Calu3 (cell line): ENCODE results near the gene DPP3. TPM values are rescaled to one million over a fixed set of nuclear protein-coding genes. Genes with fewer than 3 reads are reported as not detected.

Source experiments
- BruUV-seq: library from RNA; stranded (reverse); fragments of 400-500 nt; replicated peaks from 2 replicates; lab custom pipeline; 2021; lab: Mats Ljungman, UMichigan
- CTCF ChIA-PET: fragments of 300-600 bp; sonication (Branson Sonifier 250); formaldehyde crosslinking; loops from one replicate; lab custom pipeline; 2022; ENCODE audit warnings: antibody characterized with exemption; lab: Charles Lee
- DNase-seq: peaks from one replicate; pipeline ENCODE4 v3.0.0; 2022
- H3K27ac Mint-ChIP-seq: one replicate; pipeline ENCODE4 v1.8.0; 2022; ENCODE audit warnings: mixed read lengths; ENCODE audit not compliant: unreplicated experiment
- H3K27me3 Mint-ChIP-seq: one replicate; pipeline ENCODE4 v1.8.0; 2022; ENCODE audit warnings: mixed read lengths; ENCODE audit not compliant: unreplicated experiment
- H3K36me3 Mint-ChIP-seq: one replicate; pipeline ENCODE4 v1.8.0; 2022; ENCODE audit warnings: mild to moderate bottlenecking, moderate library complexity, mixed read lengths; ENCODE audit not compliant: insufficient read depth, unreplicated experiment
- H3K4me1 Mint-ChIP-seq: one replicate; pipeline ENCODE4 v1.8.0; 2022; ENCODE audit warnings: mild to moderate bottlenecking, low read depth, mixed read lengths; ENCODE audit not compliant: unreplicated experiment
- H3K4me3 Mint-ChIP-seq: one replicate; pipeline ENCODE4 v1.8.0; 2022; ENCODE audit warnings: mild to moderate bottlenecking, low read depth, moderate library complexity, mixed read lengths; ENCODE audit not compliant: unreplicated experiment
- H3K9me3 Mint-ChIP-seq: one replicate; pipeline ENCODE4 v1.8.0; 2022; ENCODE audit warnings: low read depth, mixed read lengths; ENCODE audit not compliant: unreplicated experiment
- CTCF ChIP-seq: fragments of 200-600 bp; IDR thresholded peaks from one replicate; pipeline ENCODE4 v1.8.0; 2022; ENCODE audit warnings: antibody characterized with exemption; ENCODE audit not compliant: unreplicated experiment
- intact Hi-C: fragments of 100-400 bp; cut with micrococcal nuclease; formaldehyde crosslinking; loops from one replicate; pipeline ENCODE4 v1.10.0; 2022; ENCODE audit not compliant: unreplicated experiment
- total RNA-seq: library from RNA; stranded (reverse); gene quantifications from 2 replicates; pipeline ENCODE4 v1.2.3, GENCODE V29; 2022

The DPP3 gene
- total RNA-seq, 1 experiment from 2014 or later = 57.4 TPM

DNA sequence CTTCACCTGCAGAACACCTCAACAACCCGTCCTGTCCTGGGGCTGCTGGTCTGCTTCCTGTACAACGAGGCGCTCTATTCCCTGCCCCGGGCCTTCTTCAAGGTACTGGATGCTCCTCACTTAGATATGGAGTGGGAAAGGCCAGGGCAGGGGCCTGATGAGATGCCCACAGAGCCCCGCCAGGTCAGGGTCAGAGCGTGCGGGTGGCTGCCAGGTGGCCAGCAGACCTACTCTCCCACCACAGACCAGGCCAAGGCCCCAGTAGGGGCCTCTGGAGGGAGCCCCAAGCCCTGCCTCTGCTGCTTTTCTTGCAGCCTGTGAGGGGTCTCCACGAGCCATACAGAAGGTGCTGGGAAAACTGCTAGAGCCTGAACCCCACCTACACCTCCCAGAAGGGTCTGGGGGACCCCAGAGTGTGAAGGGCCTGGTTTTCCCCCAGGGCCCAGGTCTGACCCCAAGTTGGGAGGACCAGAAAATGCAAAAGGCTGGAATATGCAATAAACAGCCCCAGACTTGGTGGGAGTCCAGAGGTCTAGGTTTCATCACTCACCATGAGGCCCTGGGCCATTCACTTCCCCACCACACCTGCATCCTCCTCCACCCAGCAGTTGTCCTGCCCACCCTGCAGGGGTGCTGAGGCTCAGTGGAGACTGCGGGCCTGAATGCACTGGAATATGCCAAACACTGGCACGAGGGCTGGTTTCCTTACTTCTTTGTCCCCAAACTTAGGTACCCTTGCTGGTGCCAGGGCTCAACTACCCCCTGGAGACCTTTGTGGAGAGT lies 50.9 kb downstream of the DPP3 start:
- H3K4me3 Mint-ChIP-seq = no peak overlapping the region
- H3K4me1 Mint-ChIP-seq = no peaks in the 10 kb centered on the region
- intact Hi-C loops = no loop called here
- CTCF ChIA-PET = no interaction called here
- no TSS peak for BruUV-seq
- no peaks in the 10 kb centered on the region for H3K27me3 Mint-ChIP-seq
- peaks cover 21% of the 10 kb centered on the region for H3K36me3 Mint-ChIP-seq
- TF ChIP-seq CTCF = no peak
- DNase-seq = no peak
- no peak overlapping the region for H3K27ac Mint-ChIP-seq
- no peaks in the 10 kb centered on the region for H3K9me3 Mint-ChIP-seq

- H3K4me1 Mint-ChIP-seq = no peaks in the 10 kb centered on the region
- CTCF ChIA-PET = no interaction called here
Observed at GRCh38 chr11:66531841-66532240, 51.6 kb downstream of the DPP3 start.

GRCh38 chr11:66532784-66533183 lies 52.5 kb downstream of the DPP3 start:
- CTCF ChIA-PET = no interaction called here
- no peak for TF ChIP-seq CTCF
- Mint-ChIP-seq H3K27ac (no peak overlapping the region), H3K36me3 (peaks cover 18% of the 10 kb centered on the region), H3K9me3 (no peaks in the 10 kb centered on the region), H3K4me1 (no peaks in the 10 kb centered on the region), H3K27me3 (no peaks in the 10 kb centered on the region), H3K4me3 (no peak overlapping the region)
- intact Hi-C loops = no loop called here
- no peak for DNase-seq
- no TSS peak for BruUV-seq

More at GRCh38 chr11:66531841-66532240, 51.6 kb downstream of the DPP3 start:
- Mint-ChIP-seq H3K36me3 (peaks cover 14% of the 10 kb centered on the region), H3K9me3 (no peaks in the 10 kb centered on the region), H3K27ac (no peak overlapping the region), H3K27me3 (no peaks in the 10 kb centered on the region), H3K4me3 (no peak overlapping the region)
- DNase-seq = no peak
- intact Hi-C loops = no loop called here
- no peak for TF ChIP-seq CTCF
- no TSS peak for BruUV-seq

DNA sequence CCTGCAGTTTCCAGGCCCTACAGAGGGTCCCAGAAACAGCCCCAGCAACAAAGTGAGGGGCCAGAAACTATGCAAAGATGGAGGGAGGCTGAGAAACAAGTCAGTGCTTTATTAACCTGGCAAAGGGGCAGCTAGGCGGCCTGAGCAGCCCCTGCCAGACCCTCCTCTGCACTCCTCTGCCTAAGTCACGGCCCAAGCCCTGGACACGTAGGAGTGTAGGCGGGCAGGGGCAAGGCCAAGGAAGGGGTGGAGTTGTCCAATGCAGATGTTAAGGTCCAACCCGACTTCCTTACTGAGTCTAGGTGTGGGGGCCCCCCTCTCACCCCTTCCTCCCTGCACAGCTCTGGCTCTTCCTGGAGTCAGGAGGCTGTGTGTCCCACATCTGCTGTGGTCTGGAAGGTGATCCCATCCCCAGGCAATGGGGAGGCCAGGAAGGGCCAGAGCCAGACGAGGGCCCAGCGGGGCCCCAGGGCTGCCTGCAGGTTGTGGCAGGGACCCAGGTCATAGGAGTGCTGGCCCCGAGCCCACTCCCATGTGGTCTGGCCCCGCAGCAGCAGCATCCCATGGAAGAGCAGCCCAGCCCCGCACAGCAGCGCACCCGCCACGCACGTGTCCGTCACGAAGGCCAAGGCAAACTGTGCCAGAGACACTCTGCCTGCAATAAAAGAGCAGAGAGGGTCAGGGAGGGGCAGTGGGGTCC lies 59.1 kb downstream of the DPP3 start:
- no peak for TF ChIP-seq CTCF
- no peak overlapping the region for H3K27ac Mint-ChIP-seq
- DNase-seq = no peak
- intact Hi-C loops = no loop called here
- no peak overlapping the region for H3K4me3 Mint-ChIP-seq
- H3K4me1 Mint-ChIP-seq = peaks cover 3% of the 10 kb centered on the region
- no peaks in the 10 kb centered on the region for H3K9me3 Mint-ChIP-seq
- no TSS peak for BruUV-seq
- CTCF ChIA-PET = no interaction called here
- peaks cover 33% of the 10 kb centered on the region for H3K36me3 Mint-ChIP-seq
- no peaks in the 10 kb centered on the region for H3K27me3 Mint-ChIP-seq
